A673 (cell line): ENCODE data around the gene ARHGAP6. TPM values are rescaled to one million over a fixed set of nuclear protein-coding genes. Genes with fewer than 3 reads are reported as not detected.

Source experiments
- BruUV-seq: library from RNA; stranded (reverse); fragments of 400-500 nt; replicated peaks from 2 replicates; lab custom pipeline; 2021; lab: Mats Ljungman, UMichigan
- CTCF ChIA-PET: fragments of 300-600 bp; sonication (Branson Sonifier 250); formaldehyde crosslinking; loops from one replicate; lab custom pipeline; 2022; ENCODE audit warnings: antibody characterized with exemption; lab: Charles Lee
- POLR2A ChIA-PET: fragments of 300-600 bp; sonication (Branson Sonifier 250); formaldehyde crosslinking; loops from one replicate; lab custom pipeline; 2022; ENCODE audit warnings: antibody characterized with exemption; ENCODE audit not compliant: low non-redundant PET; lab: Charles Lee
- DNase-seq: peaks from one replicate; pipeline ENCODE4 v3.0.0-alpha.2; 2015; ENCODE audit warnings: low spot score
- H3K27ac ChIP-seq: fragments of 200-600 bp; sonication (generic); 2 replicates; pipeline ENCODE4 v1.5.1; 2016; ENCODE audit warnings: mixed run types, low read depth, mild to moderate bottlenecking, mixed read lengths, antibody characterized with exemption, low read length; ENCODE audit not compliant: poor library complexity, severe bottlenecking
- H3K27me3 ChIP-seq: fragments of 200-600 bp; sonication (generic); replicated peaks from 2 replicates; pipeline ENCODE4 v1.6.1; 2017; ENCODE audit warnings: mixed run types, low read depth, mild to moderate bottlenecking, mixed read lengths, antibody characterized with exemption, low read length; ENCODE audit not compliant: insufficient read depth, poor library complexity
- H3K36me3 ChIP-seq: fragments of 200-600 bp; sonication (generic); 2 replicates; pipeline ENCODE4 v1.6.1; 2016; ENCODE audit warnings: mixed run types, mild to moderate bottlenecking, mixed read lengths, antibody characterized with exemption, low read length; ENCODE audit not compliant: insufficient read depth, poor library complexity, severe bottlenecking
- H3K4me1 ChIP-seq: fragments of 200-600 bp; sonication (generic); 2 replicates; pipeline ENCODE4 v1.6.1; 2017; ENCODE audit warnings: mixed run types, mild to moderate bottlenecking, mixed read lengths, antibody characterized with exemption, low read length; ENCODE audit not compliant: insufficient read depth, poor library complexity, severe bottlenecking
- H3K4me3 ChIP-seq: fragments of 200-600 bp; sonication (generic); 2 replicates; pipeline ENCODE4 v1.5.1; 2016; ENCODE audit warnings: low read depth, mixed run types, mild to moderate bottlenecking, mixed read lengths, low read length; ENCODE audit not compliant: poor library complexity, severe bottlenecking
- H3K9me3 ChIP-seq: fragments of 200-600 bp; sonication (generic); 2 replicates; pipeline ENCODE4 v1.6.1; 2016; ENCODE audit warnings: mixed run types, low read depth, mild to moderate bottlenecking, mixed read lengths, antibody characterized with exemption, low read length; ENCODE audit not compliant: poor library complexity, severe bottlenecking
- CTCF ChIP-seq: fragments of 300-800, 200-600 bp; sonication (generic); conservative IDR thresholded peaks from 2 replicates; pipeline ENCODE4 v1.5.1; 2017; ENCODE audit warnings: low read depth, mild to moderate bottlenecking, antibody characterized with exemption, low read length, moderate library complexity, mixed read lengths
- EZH2 ChIP-seq: fragments of 200-600 bp; sonication (generic); IDR thresholded peaks from 2 replicates; pipeline ENCODE4 v1.6.1; 2017; ENCODE audit warnings: borderline replicate concordance, low read depth, mild to moderate bottlenecking, mixed read lengths, antibody characterized with exemption, low read length; ENCODE audit not compliant: poor library complexity, severe bottlenecking
- intact Hi-C: fragments of 100-400 bp; cut with micrococcal nuclease; formaldehyde crosslinking; loops from one replicate; pipeline ENCODE4 v1.10.0; 2022; ENCODE audit not compliant: unreplicated experiment
- total RNA-seq: library from RNA; stranded (reverse); gene quantifications from 2 replicates; pipeline ENCODE4 v1.2.3, GENCODE V29; 2021

Gene ARHGAP6
- total RNA-seq, 1 experiment from 2014 or later, result not detected

- H3K36me3 ChIP-seq, result no peaks in the 10 kb centered on the region
- no peak for DNase-seq
- intact Hi-C loops, result no loop called here
- CTCF ChIA-PET, result no interaction called here
- H3K4me1 ChIP-seq, result no peaks in the 10 kb centered on the region
- H3K4me3 ChIP-seq, result no peak overlapping the region
- H3K9me3 ChIP-seq, result no peaks in the 10 kb centered on the region
- H3K27ac ChIP-seq, result no peak overlapping the region
- no peaks in the 10 kb centered on the region for H3K27me3 ChIP-seq
- no peak for TF ChIP-seq CTCF
- no peak for TF ChIP-seq EZH2
- BruUV-seq, result no TSS peak
- POLR2A ChIA-PET, result no interaction called here
Measured at GRCh38 chrX:11331788-11332187, 333.9 kb downstream of the ARHGAP6 start.

- ChIA-PET POLR2A (no interaction called here), CTCF (no interaction called here)
- Histone ChIP-seq H3K27me3 (no peaks in the 10 kb centered on the region), H3K27ac (no peak overlapping the region), H3K36me3 (no peaks in the 10 kb centered on the region), H3K4me3 (no peak overlapping the region), H3K4me1 (no peaks in the 10 kb centered on the region), H3K9me3 (no peaks in the 10 kb centered on the region)
- no TSS peak for BruUV-seq
- DNase-seq, result no peak
- intact Hi-C loops, result no loop called here
- TF ChIP-seq CTCF (no peak), EZH2 (no peak)
Measured at GRCh38 chrX:11329021-11329420, 336.7 kb downstream of the ARHGAP6 start.

GRCh38 chrX:11328134-11328533 is 337.6 kb downstream of the ARHGAP6 start:
- CTCF ChIA-PET, result no interaction called here
- no peak for TF ChIP-seq EZH2
- no peak for TF ChIP-seq CTCF
- no peak for DNase-seq
- no TSS peak for BruUV-seq
- Histone ChIP-seq H3K4me3 (no peak overlapping the region), H3K36me3 (no peaks in the 10 kb centered on the region), H3K4me1 (no peaks in the 10 kb centered on the region), H3K27me3 (no peaks in the 10 kb centered on the region), H3K27ac (no peak overlapping the region), H3K9me3 (no peaks in the 10 kb centered on the region)
- POLR2A ChIA-PET, result no interaction called here
- intact Hi-C loops, result no loop called here
